Stimulated activated naive CD4-positive, alpha-beta T cell treated with Interleukin-2 at 50 U/mL for 16 hours (primary cell): ENCODE data around the gene IQCE.

Experiments
- DNase-seq: peaks from one replicate; lab custom pipeline; 2025; lab: John Stamatoyannopoulos, UW

IQCE gene

DNA sequence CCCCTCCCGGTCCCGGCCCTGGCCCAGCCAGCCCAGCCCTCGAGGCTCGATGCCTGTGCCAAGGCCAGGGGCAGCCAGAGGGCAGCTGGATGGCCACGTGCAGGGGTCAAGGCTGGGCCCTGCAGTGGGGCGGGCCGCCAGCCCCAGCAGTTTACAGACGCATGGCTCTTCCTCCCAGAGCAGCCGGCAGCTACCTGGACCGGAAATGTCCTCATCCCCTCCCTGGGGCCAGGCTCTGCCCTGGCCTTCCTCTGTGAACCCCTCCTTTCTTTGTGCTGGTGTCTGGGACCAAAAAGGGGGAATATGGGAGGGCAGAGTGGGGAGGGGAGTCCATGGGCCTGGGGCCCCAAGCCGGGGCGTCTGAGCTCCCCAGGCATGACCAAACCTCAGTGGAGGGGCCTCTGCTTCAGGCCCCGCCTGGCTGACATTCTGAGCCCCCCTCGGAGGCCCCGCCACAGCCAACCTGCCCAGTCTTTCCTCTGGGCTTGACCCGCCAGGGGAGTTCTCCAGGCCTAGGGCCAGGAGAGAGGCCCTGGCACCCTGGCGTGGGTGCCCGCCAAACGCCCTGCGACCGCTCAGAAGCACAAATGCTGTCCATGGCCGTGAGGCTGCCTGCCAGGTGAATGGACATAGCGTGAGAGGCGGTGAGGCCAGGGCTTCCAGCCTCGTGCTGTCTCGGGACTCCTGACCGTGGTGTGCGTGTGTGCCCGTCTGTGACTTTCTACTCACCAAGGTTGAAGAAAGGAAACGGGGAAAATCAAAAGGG lies 104.5 kb downstream of the IQCE start:
- DNase-seq, result no peak

DNA sequence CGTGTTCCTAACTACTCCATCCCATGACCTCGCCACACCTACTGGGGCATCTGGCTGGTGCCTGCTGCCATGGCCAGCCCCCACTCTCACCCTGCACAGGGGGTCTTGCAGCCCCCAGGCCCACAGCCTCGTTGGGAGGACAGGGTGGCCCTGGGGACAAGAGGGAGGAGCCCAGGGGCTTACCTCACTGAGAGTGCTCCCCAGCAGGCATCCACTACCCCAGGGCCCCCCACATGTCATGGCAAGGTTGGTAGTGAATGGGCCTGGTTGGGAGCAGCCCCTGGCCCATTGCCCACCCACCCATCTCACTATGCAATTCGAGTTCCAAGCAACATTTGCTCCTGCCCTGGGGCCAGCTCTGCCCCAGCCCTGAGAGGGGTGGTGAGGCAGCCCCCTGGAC lies 105.2 kb downstream of the IQCE start:
- DNase-seq, result no peak
